HK-2 (cell line): ENCODE measurements around the gene TMEM208.
A peak's percentile ranks its signal among the peaks of the same experiment; 100 is the strongest.

ENCODE experiments used
- DNase-seq: peaks from one replicate; pipeline ENCODE4 v3.0.0-alpha.2; 2018; ENCODE audit not compliant: unreplicated experiment

TMEM208 gene

GRCh38 chr16:67277294-67277998 lies 50.5 kb downstream of the TMEM208 start:
- DNase-seq = peak; percentile 96

DNA sequence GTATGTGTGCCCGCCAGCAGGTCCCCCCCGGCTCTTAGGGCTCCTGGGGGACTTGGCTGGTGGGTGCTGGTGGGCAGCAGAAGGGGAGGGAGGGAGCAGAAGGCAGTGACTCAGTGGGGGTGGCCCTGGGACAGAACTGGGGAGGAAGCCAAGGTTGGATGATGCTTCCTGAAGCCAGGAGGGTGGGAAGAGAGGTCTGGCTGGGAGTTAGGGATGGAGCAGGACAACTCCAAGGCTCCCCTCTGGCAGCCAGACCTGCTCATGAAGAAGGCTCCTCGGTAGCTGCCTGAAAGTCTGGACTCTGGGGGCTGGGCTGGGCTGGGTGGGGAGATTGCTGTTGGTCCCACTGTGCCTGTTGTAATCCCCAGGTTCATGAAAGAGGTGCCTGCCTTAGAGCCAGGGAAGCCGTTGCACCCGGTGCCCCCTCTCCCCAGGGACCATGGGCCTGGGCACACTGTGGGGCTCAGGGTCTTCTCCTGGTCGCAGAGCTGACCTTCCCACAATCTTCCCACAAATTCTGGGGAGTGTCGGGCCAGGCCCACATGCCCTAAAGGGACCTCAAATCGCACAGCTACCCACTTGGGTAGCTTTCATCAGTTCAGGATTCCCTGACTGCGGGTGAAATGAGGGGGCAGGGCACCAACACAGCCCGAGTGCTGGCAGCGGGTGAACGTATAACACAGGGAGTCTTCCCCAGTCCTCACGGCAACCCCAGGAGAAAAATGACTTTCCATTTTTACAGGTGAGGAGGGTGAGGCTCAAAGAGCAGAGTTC lies 51.3 kb downstream of the TMEM208 start:
- peak; percentile 73 for DNase-seq
